ENCODE data around the gene NTRK3. TPM values are rescaled to one million over a fixed set of nuclear protein-coding genes. Genes with fewer than 3 reads are reported as not detected.

Gene NTRK3
- total RNA-seq, 1 experiment from 2014 or later, result not detected

- no peak for TF ChIP-seq CTCF (conservative IDR thresholded peaks at IDR 0.05)
- no peak for TF ChIP-seq EZH2 (IDR thresholded peaks at IDR 0.05; ENCODE audit: low read depth)
- CTCF ChIA-PET, result no interaction called here
- Histone ChIP-seq H3K9me3 (ENCODE audit: insufficient read depth, low read depth) (no peaks in the 10 kb centered on the region), H3K27ac (no peak overlapping the region), H3K4me2 (no peak overlapping the region), H3K79me2 (ENCODE audit: low read depth) (no peaks in the 10 kb centered on the region), H3K9me2 (ENCODE audit: insufficient read depth) (no peaks in the 10 kb centered on the region), H3K27me3 (ENCODE audit: insufficient read depth, low read depth) (peaks cover 39% of the 10 kb centered on the region), H3K4me3 (no peak overlapping the region), H3K4me1 (replicated peaks; ENCODE audit: insufficient read depth) (no peaks in the 10 kb centered on the region), H3K36me3 (ENCODE audit: low read depth) (no peaks in the 10 kb centered on the region), H3F3A (ENCODE audit: insufficient read depth, low read depth) (no peaks in the 10 kb centered on the region), H4K20me1 (ENCODE audit: insufficient read depth) (no peaks in the 10 kb centered on the region), H2AFZ (no peak overlapping the region)
- DNase-seq, result no peak
- intact Hi-C loops (cut with micrococcal nuclease; ENCODE audit: unreplicated experiment), result no loop called here
- POLR2A ChIA-PET (ENCODE audit: unreplicated experiment), result no interaction called here
- BruUV-seq (replicated peaks), result no TSS peak
Observed at GRCh38 chr15:87949151-87949574, 307.4 kb downstream of the NTRK3 start.

- no peaks in the 10 kb centered on the region for H3K9me2 ChIP-seq (ENCODE audit: insufficient read depth)
- intact Hi-C loops (cut with micrococcal nuclease; ENCODE audit: unreplicated experiment), result no loop called here
- no peaks in the 10 kb centered on the region for H4K20me1 ChIP-seq (ENCODE audit: insufficient read depth)
- H3F3A ChIP-seq (ENCODE audit: insufficient read depth, low read depth), result no peaks in the 10 kb centered on the region
- H3K79me2 ChIP-seq (ENCODE audit: low read depth), result no peaks in the 10 kb centered on the region
- H3K4me1 ChIP-seq (replicated peaks; ENCODE audit: insufficient read depth), result no peaks in the 10 kb centered on the region
- no peak overlapping the region for H2AFZ ChIP-seq
- ChIA-PET POLR2A (ENCODE audit: unreplicated experiment) (no interaction called here), CTCF (no interaction called here)
- TF ChIP-seq CTCF (conservative IDR thresholded peaks at IDR 0.05) (no peak), EZH2 (IDR thresholded peaks at IDR 0.05; ENCODE audit: low read depth) (no peak)
- H3K27ac ChIP-seq, result no peak overlapping the region
- no TSS peak for BruUV-seq (replicated peaks)
- no peaks in the 10 kb centered on the region for H3K36me3 ChIP-seq (ENCODE audit: low read depth)
- no peak overlapping the region for H3K4me2 ChIP-seq
- no peaks in the 10 kb centered on the region for H3K9me3 ChIP-seq (ENCODE audit: insufficient read depth, low read depth)
- DNase-seq, result no peak
- H3K27me3 ChIP-seq (ENCODE audit: insufficient read depth, low read depth), result peaks cover 26% of the 10 kb centered on the region
- H3K4me3 ChIP-seq, result no peak overlapping the region
Observed at GRCh38 chr15:87947560-87947959, 309.0 kb downstream of the NTRK3 start.

- H3K9me3 ChIP-seq (ENCODE audit: insufficient read depth, low read depth), result no peaks in the 10 kb centered on the region
- H3K36me3 ChIP-seq (ENCODE audit: low read depth), result no peaks in the 10 kb centered on the region
- no peaks in the 10 kb centered on the region for H3K9me2 ChIP-seq (ENCODE audit: insufficient read depth)
- TF ChIP-seq EZH2 (IDR thresholded peaks at IDR 0.05; ENCODE audit: low read depth), result no peak
- H3K27me3 ChIP-seq (ENCODE audit: insufficient read depth, low read depth), result peaks cover 6% of the 10 kb centered on the region; the same call in 1 of the 2 replicates
- intact Hi-C loops (cut with micrococcal nuclease; ENCODE audit: unreplicated experiment), result no loop called here
- POLR2A ChIA-PET (ENCODE audit: unreplicated experiment), result no interaction called here
- no peaks in the 10 kb centered on the region for H3F3A ChIP-seq (ENCODE audit: insufficient read depth, low read depth)
- H3K79me2 ChIP-seq (ENCODE audit: low read depth), result no peaks in the 10 kb centered on the region
- DNase-seq, result no peak
- H2AFZ ChIP-seq, result no peak overlapping the region
- H4K20me1 ChIP-seq (ENCODE audit: insufficient read depth), result no peaks in the 10 kb centered on the region
- CTCF ChIA-PET, result no interaction called here
- H3K4me1 ChIP-seq (replicated peaks; ENCODE audit: insufficient read depth), result no peaks in the 10 kb centered on the region
- H3K27ac ChIP-seq, result no peak overlapping the region
- H3K4me2 ChIP-seq, result no peak overlapping the region
- no peak overlapping the region for H3K4me3 ChIP-seq
- BruUV-seq (replicated peaks), result no TSS peak
Observed at GRCh38 chr15:87945246-87945645, 311.3 kb downstream of the NTRK3 start.

- TF ChIP-seq EZH2 (IDR thresholded peaks at IDR 0.05; ENCODE audit: low read depth) (no peak), CTCF (conservative IDR thresholded peaks at IDR 0.05) (no peak)
- Histone ChIP-seq H3K4me1 (replicated peaks; ENCODE audit: insufficient read depth) (no peaks in the 10 kb centered on the region), H3K4me3 (no peak overlapping the region), H3K27ac (no peak overlapping the region), H3K9me2 (ENCODE audit: insufficient read depth) (no peaks in the 10 kb centered on the region), H3K27me3 (ENCODE audit: insufficient read depth, low read depth) (peaks cover 6% of the 10 kb centered on the region; the same call in 1 of the 2 replicates), H3K9me3 (ENCODE audit: insufficient read depth, low read depth) (no peaks in the 10 kb centered on the region), H2AFZ (no peak overlapping the region), H3K36me3 (ENCODE audit: low read depth) (no peaks in the 10 kb centered on the region), H3K4me2 (no peak overlapping the region), H3F3A (ENCODE audit: insufficient read depth, low read depth) (no peaks in the 10 kb centered on the region), H3K79me2 (ENCODE audit: low read depth) (no peaks in the 10 kb centered on the region), H4K20me1 (ENCODE audit: insufficient read depth) (no peaks in the 10 kb centered on the region)
- no peak for DNase-seq
- intact Hi-C loops (cut with micrococcal nuclease; ENCODE audit: unreplicated experiment), result no loop called here
- POLR2A ChIA-PET (ENCODE audit: unreplicated experiment), result no interaction called here
- CTCF ChIA-PET, result no interaction called here
- no TSS peak for BruUV-seq (replicated peaks)
Observed at GRCh38 chr15:87944691-87945090, 311.8 kb downstream of the NTRK3 start.

Measured in PC-9 (cell line).